SU-DHL-6 (cell line): ENCODE measurements around the gene LGR6.

Experiments
- CTCF ChIP-seq: fragments of 200-600 bp; sonication (generic); IDR thresholded peaks from one replicate; pipeline ENCODE4 v1.5.1; 2017; ENCODE audit warnings: antibody characterized with exemption, mild to moderate bottlenecking, low read length, moderate library complexity; ENCODE audit not compliant: insufficient read depth, poor library complexity, severe bottlenecking
- EZH2phosphoT487 ChIP-seq: fragments of 200-600 bp; sonication (generic), shearing (Covaris generic); conservative IDR thresholded peaks from 2 replicates; pipeline ENCODE4 v1.6.1; 2018; ENCODE audit warnings: mild to moderate bottlenecking, antibody characterized with exemption, low read length, moderate library complexity, mixed read lengths

- TF ChIP-seq CTCF (no peak), EZH2phosphoT487 (no peak)
Observed at GRCh38 chr1:202225131-202225530, 31.5 kb downstream of the LGR6 start.
